Thoracic aorta (tissue), 2 donors: Measurements from ENCODE around the gene DNAL4. TPM values are rescaled to one million over a fixed set of nuclear protein-coding genes. Genes with fewer than 3 reads are reported as not detected.

Experiments used
- ATAC-seq: fragments of 150-250 bp; one replicate; pipeline ENCODE4 v1.8.0; 2017; ENCODE audit warnings: low read depth; ENCODE audit not compliant: insufficient number of reproducible peaks, low FRiP score
- DNase-seq: peaks from one replicate; pipeline ENCODE4 v3.0.0-alpha.2; 2020; ENCODE audit warnings: low spot score
- H3K27ac ChIP-seq, 2 donors: fragments of 200-600 bp; sonication (generic); 1 replicate in 1 of 2; 2 replicates in 1 of 2; pipeline ENCODE4 v1.5.1; 2016; ENCODE audit warnings: mild to moderate bottlenecking in 2 of 2, moderate library complexity in 2 of 2
- H3K27me3 ChIP-seq: fragments of 200-600 bp; sonication (generic); replicated peaks from 2 replicates; pipeline ENCODE4 v1.6.0; 2016; ENCODE audit warnings: mild to moderate bottlenecking; ENCODE audit not compliant: insufficient read depth
- H3K36me3 ChIP-seq: fragments of 200-600 bp; sonication (generic); one replicate; pipeline ENCODE4 v1.5.1; 2016
- H3K4me1 ChIP-seq, 2 donors: fragments of 200-600 bp; sonication (generic); 1 replicate in 1 of 2; 2 replicates in 1 of 2; pipeline versions ENCODE4 v1.5.1 to v1.6.0; 2016; ENCODE audit warnings: low read depth in 2 of 2, mild to moderate bottlenecking in 1 of 2; ENCODE audit not compliant: control insufficient read depth in 1 of 2
- H3K4me3 ChIP-seq: fragments of 200-600 bp; sonication (generic); 2 replicates; pipeline ENCODE4 v1.5.1; 2016; ENCODE audit warnings: mild to moderate bottlenecking
- H3K9me3 ChIP-seq: fragments of 200-600 bp; sonication (generic); 2 replicates; pipeline ENCODE4 v1.5.1; 2016
- CTCF ChIP-seq: fragments of 200-600 bp; sonication (generic); IDR thresholded peaks from one replicate; pipeline ENCODE4 v1.5.1; 2019; ENCODE audit warnings: antibody characterized with exemption
- total RNA-seq, 2 donors: library from RNA; depleted of rRNA; stranded (reverse); fragments of >200 nt; gene quantifications; one replicate each; pipeline versions ENCODE4 v1.1.0 to v1.2.3, GENCODE V29; 2016

Gene DNAL4
- total RNA-seq, 2 donors from 2014 or later: 9.5 to 20.8 TPM

- ATAC-seq (no peak), DNase-seq (no peak)
- Histone ChIP-seq H3K27me3 (no peaks in the 10 kb centered on the region), H3K36me3 (no peaks in the 10 kb centered on the region), H3K4me1 (peaks cover 8 to 16% of the 10 kb centered on the region in 2 donors), H3K4me3 (no peak overlapping the region), H3K9me3 (no peaks in the 10 kb centered on the region), H3K27ac (no peak overlapping the region)
- TF ChIP-seq CTCF: no peak
These were observed 34.9 kb downstream of the DNAL4 start for GRCh38 chr22:38759005-38759404.

GRCh38 chr22:38758276-38758945 lies 35.5 kb downstream of the DNAL4 start:
- Histone ChIP-seq H3K4me1 (peaks cover 11 to 22% of the 10 kb centered on the region in 2 donors), H3K9me3 (no peaks in the 10 kb centered on the region), H3K27me3 (no peaks in the 10 kb centered on the region), H3K27ac (no peak overlapping the region), H3K36me3 (no peaks in the 10 kb centered on the region), H3K4me3 (no peak overlapping the region)
- DNase-seq: no peak
- TF ChIP-seq CTCF: no peak
- no peak for ATAC-seq

- no peak for DNase-seq
- no peak for ATAC-seq
- no peaks in the 10 kb centered on the region for H3K27me3 ChIP-seq
- H3K27ac ChIP-seq: peak overlapping the region in 1 of 2 donors; percentile 100
- H3K4me3 ChIP-seq: no peak overlapping the region
- H3K4me1 ChIP-seq: peaks cover 17 to 32% of the 10 kb centered on the region in 2 donors
- TF ChIP-seq CTCF: no peak
- no peaks in the 10 kb centered on the region for H3K9me3 ChIP-seq
- H3K36me3 ChIP-seq: peaks cover 6% of the 10 kb centered on the region
These were observed 36.5 kb downstream of the DNAL4 start for GRCh38 chr22:38757464-38757757.

- Histone ChIP-seq H3K27me3 (no peaks in the 10 kb centered on the region), H3K9me3 (no peaks in the 10 kb centered on the region), H3K27ac (peak overlapping the region; percentile 99 to 100), H3K36me3 (peaks cover 11% of the 10 kb centered on the region), H3K4me3 (peak overlapping the region; percentile 90), H3K4me1 (peaks cover 17 to 38% of the 10 kb centered on the region in 2 donors)
- TF ChIP-seq CTCF: no peak
- DNase-seq: no peak
- ATAC-seq: no peak
These were observed 37.1 kb downstream of the DNAL4 start for GRCh38 chr22:38756711-38757463.

- TF ChIP-seq CTCF: no peak
- peak within 1 kb of the TSS; percentile 90 for H3K4me3 ChIP-seq
- H3K4me1 ChIP-seq: peaks cover 17 to 46% of the 10 kb centered on the region in 2 donors
- peak within 1 kb of the TSS; percentile 99 to 100 for H3K27ac ChIP-seq
- H3K36me3 ChIP-seq: peaks cover 19% of the 10 kb centered on the region
- no peaks in the 10 kb centered on the region for H3K27me3 ChIP-seq
- no peaks in the 10 kb centered on the region for H3K9me3 ChIP-seq
- peak; percentile 67 for ATAC-seq
- peak; percentile 83 for DNase-seq
These were observed 37.9 kb downstream of the DNAL4 start, which contains the start of gene SUN2 for GRCh38 chr22:38755911-38756532. SUN2 (minus strand) TSS chr22:38755998; CDS start chr22:38752628, 3,370 bp downstream.
